AG04450 (cell line): Measurements from ENCODE around the gene COL9A2. TPM values are rescaled to one million over a fixed set of nuclear protein-coding genes. Genes with fewer than 3 reads are reported as not detected.

Experiments used
- CTCF ChIA-PET: fragments of 300-600, 350-600 bp; formaldehyde crosslinking; extraction: SDS; loops from one replicate; lab custom pipeline; 2022; ENCODE audit warnings: antibody characterized with exemption, inconsistent platforms; lab: Charles Lee
- POLR2A ChIA-PET: fragments of 350-600 bp; formaldehyde crosslinking; extraction: SDS; loops from one replicate; lab custom pipeline; 2021; ENCODE audit warnings: antibody characterized with exemption, inconsistent platforms; lab: Yijun Ruan, JAX
- DNase-seq: peaks from one replicate; pipeline ENCODE4 v3.0.0-alpha.2; 2011; ENCODE audit warnings: low read depth, low spot score
- H3K27ac ChIP-seq: one replicate; pipeline ENCODE4 v1.5.1; 2012; ENCODE audit warnings: low read depth, low read length, control low read depth
- H3K27me3 ChIP-seq: one replicate; pipeline ENCODE4 v1.6.0; 2012; ENCODE audit warnings: low read length; ENCODE audit not compliant: control insufficient read depth, insufficient read depth
- H3K4me3 ChIP-seq: 2 replicates; pipeline ENCODE4 v1.5.1; 2011; ENCODE audit warnings: mild to moderate bottlenecking, low read depth, low read length, control low read depth
- H3K9me3 ChIP-seq: 2 replicates; pipeline ENCODE4 v1.5.1; 2012; ENCODE audit warnings: low read length; ENCODE audit not compliant: control insufficient read depth, insufficient read depth
- polyA plus RNA-seq: library from polyadenylated mRNA; depleted of rRNA; stranded (reverse); fragments of >200 nt; gene quantifications from 2 replicates; pipeline ENCODE4 v1.2.3, GENCODE V29; 2011
- TF ChIP-seq, protein P1 (sequence below): IDR thresholded peaks from 2 replicates; pipeline ENCODE4 v1.5.1; 2011; ENCODE audit warnings: low read depth, low read length, control low read depth, inconsistent platforms

Gene COL9A2
- polyA plus RNA-seq, 1 experiment = 1.1 TPM

DNA sequence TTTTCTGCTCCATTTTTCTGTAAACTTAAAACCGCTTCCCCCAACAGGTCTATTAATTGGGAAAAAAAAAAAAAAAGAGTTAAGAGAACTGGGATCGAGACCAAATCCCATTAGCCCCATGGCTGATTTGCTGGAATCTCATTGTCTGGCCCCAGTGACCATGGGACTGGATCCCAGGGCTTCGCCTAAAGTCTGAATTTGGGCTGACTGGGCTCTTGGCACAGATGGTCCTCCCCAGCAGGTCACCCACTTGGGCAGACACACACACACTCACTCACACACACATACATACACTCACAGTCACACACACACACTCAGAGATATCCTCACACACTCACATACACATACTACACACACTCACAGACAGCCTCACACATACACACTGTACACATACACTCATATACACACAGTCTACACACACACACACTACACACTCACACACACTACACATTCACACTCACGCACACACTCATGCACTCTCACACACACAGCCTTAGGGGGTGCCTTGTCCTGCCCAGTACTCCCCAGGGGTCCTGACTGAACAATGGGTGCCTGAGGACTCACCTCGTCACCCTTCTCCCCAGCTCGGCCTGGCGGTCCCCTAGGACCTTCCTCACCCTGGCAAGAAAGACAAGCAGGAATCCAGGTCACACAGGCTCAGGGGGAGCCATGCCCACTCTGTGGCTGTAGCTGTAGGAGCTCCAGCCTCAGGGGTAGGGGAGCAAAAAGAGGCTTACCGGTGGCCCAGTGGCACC lies 7.5 kb downstream of the COL9A2 start:
- H3K4me3 ChIP-seq = no peak overlapping the region
- POLR2A ChIA-PET = no interaction called here
- CTCF ChIA-PET = no interaction called here
- H3K27me3 ChIP-seq = peaks cover 3% of the 10 kb centered on the region
- no peak overlapping the region for H3K27ac ChIP-seq
- no peak for DNase-seq
- no peaks in the 10 kb centered on the region for H3K9me3 ChIP-seq
- TF ChIP-seq, protein P1, sequence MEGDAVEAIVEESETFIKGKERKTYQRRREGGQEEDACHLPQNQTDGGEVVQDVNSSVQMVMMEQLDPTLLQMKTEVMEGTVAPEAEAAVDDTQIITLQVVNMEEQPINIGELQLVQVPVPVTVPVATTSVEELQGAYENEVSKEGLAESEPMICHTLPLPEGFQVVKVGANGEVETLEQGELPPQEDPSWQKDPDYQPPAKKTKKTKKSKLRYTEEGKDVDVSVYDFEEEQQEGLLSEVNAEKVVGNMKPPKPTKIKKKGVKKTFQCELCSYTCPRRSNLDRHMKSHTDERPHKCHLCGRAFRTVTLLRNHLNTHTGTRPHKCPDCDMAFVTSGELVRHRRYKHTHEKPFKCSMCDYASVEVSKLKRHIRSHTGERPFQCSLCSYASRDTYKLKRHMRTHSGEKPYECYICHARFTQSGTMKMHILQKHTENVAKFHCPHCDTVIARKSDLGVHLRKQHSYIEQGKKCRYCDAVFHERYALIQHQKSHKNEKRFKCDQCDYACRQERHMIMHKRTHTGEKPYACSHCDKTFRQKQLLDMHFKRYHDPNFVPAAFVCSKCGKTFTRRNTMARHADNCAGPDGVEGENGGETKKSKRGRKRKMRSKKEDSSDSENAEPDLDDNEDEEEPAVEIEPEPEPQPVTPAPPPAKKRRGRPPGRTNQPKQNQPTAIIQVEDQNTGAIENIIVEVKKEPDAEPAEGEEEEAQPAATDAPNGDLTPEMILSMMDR = no peak

DNA sequence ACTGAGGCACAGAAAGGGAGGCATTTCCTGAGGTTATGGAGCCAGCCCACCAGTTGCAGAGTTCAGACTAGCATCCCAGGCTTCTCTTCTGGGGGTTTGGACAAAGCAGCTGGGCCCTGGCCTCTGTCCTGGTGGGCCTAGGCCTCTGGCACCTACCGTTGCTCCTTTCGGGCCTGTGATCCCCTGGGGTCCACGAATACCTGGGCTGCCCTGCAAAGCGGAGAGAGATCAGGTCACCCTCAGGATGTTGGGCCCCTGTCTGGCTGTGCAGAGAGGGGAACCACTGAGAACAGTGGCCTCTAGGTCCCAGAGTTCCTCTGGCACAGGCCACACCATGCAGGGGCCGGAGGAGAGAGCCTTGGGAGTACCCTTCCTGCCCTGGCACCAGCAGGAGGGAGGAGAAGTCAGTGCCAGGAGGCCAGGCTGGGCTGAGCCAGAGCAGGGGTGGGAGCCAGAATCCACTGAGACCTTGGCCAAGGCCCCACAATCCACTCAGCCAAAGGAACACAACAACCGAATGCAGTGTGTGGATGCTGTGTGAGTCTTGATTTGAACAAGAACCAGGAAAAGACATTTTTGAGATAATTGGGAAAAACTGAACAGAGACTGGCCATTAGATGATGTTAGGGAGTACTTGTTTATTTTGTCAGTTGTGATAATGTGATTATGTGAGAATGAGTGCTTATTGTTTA lies 8.9 kb downstream of the COL9A2 start:
- Histone ChIP-seq H3K27ac (no peak overlapping the region), H3K27me3 (peaks cover 3% of the 10 kb centered on the region), H3K9me3 (no peaks in the 10 kb centered on the region; the same call in 1 of the 2 replicates), H3K4me3 (no peak overlapping the region)
- TF ChIP-seq, protein P1 = no peak
- POLR2A ChIA-PET = no interaction called here
- CTCF ChIA-PET = interaction anchor here (0.6 to 1.0 kb wide), 2 partner anchors 156 to 379 kb away, joined by 3 read pairs; no protein-coding TSS in a partner anchor
- DNase-seq = no peak

GRCh38 chr1:40307186-40307585 lies 9.9 kb downstream of the COL9A2 start:
- Histone ChIP-seq H3K9me3 (no peaks in the 10 kb centered on the region; the same call in 1 of the 2 replicates), H3K4me3 (no peak overlapping the region), H3K27me3 (peaks cover 3% of the 10 kb centered on the region), H3K27ac (no peak overlapping the region)
- no peak for DNase-seq
- CTCF ChIA-PET = interaction anchor here (1.0 kb wide), 1 partner anchor 155 kb away, joined by 3 read pairs; no protein-coding TSS in a partner anchor
- TF ChIP-seq, protein P1 = no peak
- POLR2A ChIA-PET = interaction anchor here (0.7 kb wide), 1 partner anchor 76 kb away, joined by 3 read pairs; no protein-coding TSS in a partner anchor

GRCh38 chr1:40306296-40306695 lies 10.8 kb downstream of the COL9A2 start:
- no peaks in the 10 kb centered on the region for H3K27me3 ChIP-seq
- CTCF ChIA-PET = interaction anchor here (1.2 kb wide), 1 partner anchor 9 kb away, joined by 10 read pairs; no protein-coding TSS in a partner anchor
- POLR2A ChIA-PET = no interaction called here
- no peak overlapping the region for H3K4me3 ChIP-seq
- no peaks in the 10 kb centered on the region; the same call in 1 of the 2 replicates for H3K9me3 ChIP-seq
- no peak for DNase-seq
- H3K27ac ChIP-seq = no peak overlapping the region
- TF ChIP-seq, protein P1 = no peak

GRCh38 chr1:40305871-40306270 lies 11.2 kb downstream of the COL9A2 start:
- TF ChIP-seq, protein P1 = no peak
- no peak overlapping the region for H3K27ac ChIP-seq
- no peak for DNase-seq
- POLR2A ChIA-PET = no interaction called here
- CTCF ChIA-PET = interaction anchor here (1.0 to 1.2 kb wide), 3 partner anchors 9 to 153 kb away, joined by 3 to 10 read pairs (median 8); no protein-coding TSS in a partner anchor
- H3K27me3 ChIP-seq = no peaks in the 10 kb centered on the region
- H3K4me3 ChIP-seq = no peak overlapping the region
- H3K9me3 ChIP-seq = no peaks in the 10 kb centered on the region; the same call in 1 of the 2 replicates
